Heart left ventricle (tissue), 16 donors: ENCODE data around the gene RNF20. TPM values are rescaled to one million over a fixed set of nuclear protein-coding genes. Genes with fewer than 3 reads are reported as not detected.

Experiments used
- ATAC-seq, 4 donors: fragments of 200-7000 bp; cut with Tn5 transposase; one replicate each; pipeline ENCODE4 v1.9.1; 2020 to 2022; ENCODE audit warnings: moderate library complexity in 4 of 4, mild to moderate bottlenecking in 3 of 4, moderate number of reproducible peaks in 1 of 4
- DNase-seq, 5 donors: peaks; one replicate each; pipeline ENCODE4 v3.0.0-alpha.2; 2020
- H3K27ac ChIP-seq, 12 donors: fragments of 200-600 bp; sonication (generic) in 4 of 12; one replicate each; pipeline versions ENCODE4 v1.5.0 to v1.8.0; 2016 to 2022; ENCODE audit warnings: mild to moderate bottlenecking in 2 of 12
- H3K27me3 ChIP-seq, 9 donors: fragments of 200-600 bp; sonication (generic) in 2 of 9; one replicate each; pipeline versions ENCODE4 v1.5.1 to v1.8.0; 2016 to 2022; ENCODE audit warnings: mild to moderate bottlenecking in 3 of 9
- H3K36me3 ChIP-seq, 9 donors: fragments of 200-600 bp; sonication (generic) in 2 of 9; one replicate each; pipeline versions ENCODE4 v1.5.0 to v1.8.0; 2018 to 2022; ENCODE audit warnings: mild to moderate bottlenecking in 2 of 9
- H3K4me1 ChIP-seq, 12 donors: fragments of 200-600 bp; sonication (generic) in 4 of 12; one replicate each; pipeline versions ENCODE4 v1.5.0 to v1.8.0; 2016 to 2022; ENCODE audit warnings: mild to moderate bottlenecking in 3 of 12
- H3K4me3 ChIP-seq, 12 donors: fragments of 200-600 bp; sonication (generic) in 4 of 12; one replicate each; pipeline versions ENCODE4 v1.5.0 to v1.8.0; 2017 to 2022; ENCODE audit warnings: mild to moderate bottlenecking in 9 of 12, moderate library complexity in 4 of 12
- H3K9me3 ChIP-seq, 12 donors: fragments of 200-600 bp; sonication (generic) in 4 of 12; one replicate each; pipeline versions ENCODE4 v1.5.0 to v1.8.0; 2016 to 2022; ENCODE audit warnings: mild to moderate bottlenecking in 1 of 12
- POLR2A ChIP-seq, 2 donors: fragments of 450-650 bp; IDR thresholded peaks; one replicate each; pipeline ENCODE4 v1.6.1; 2017; ENCODE audit warnings: antibody characterized with exemption in 2 of 2, mild to moderate bottlenecking in 2 of 2, moderate library complexity in 2 of 2
- WGBS, 4 donors: extraction: QIAGEN DNeasy Blood & Tissue Kit in 2 of 4; methylation state at CpG; one replicate each; pipeline versions ENCODE4 v1.1.5 to v1.1.7; 2013 to 2018; 5-methylcytosine and 5-hydroxymethylcytosine counted together
- intact Hi-C, 10 donors: fragments of 100-400 bp; cut with DNase I; formaldehyde crosslinking; loops; one replicate each; pipeline versions ENCODE4 v1.11.1 to v1.14.2; 2022
- polyA plus RNA-seq, 2 donors: library from polyadenylated mRNA; stranded (reverse); fragments of 200-250 nt; gene quantifications; one replicate each; pipeline ENCODE4 v1.2.3, GENCODE V29; 2013
- total RNA-seq, 9 donors: library from RNA; depleted of rRNA in 2 of 9; stranded (reverse); fragments of >200 nt in 2 of 9; fragmentation: NEBNext Ultra II Directional in 3 of 9; extraction: Animal tissue kit (Norgen Biotek cat#: 25700) in 3 of 9; gene quantifications; one replicate each; pipeline versions ENCODE4 v1.1.0 to v1.2.4, GENCODE V29; 2016 to 2023
- TF ChIP-seq, protein P1 (sequence below), 12 donors: fragments of 200-600 bp; sonication (generic) in 4 of 12; IDR thresholded peaks; one replicate each; pipeline versions ENCODE4 v1.5.0 to v1.8.0; 2018 to 2022; ENCODE audit warnings: antibody characterized with exemption in 12 of 12, mild to moderate bottlenecking in 5 of 12
- donor health status: ischemic (EF 13 %, LVEDD 7.1; RV severe dilation, severe dysfunction).
- donor health status: healthy with polysubstance abuse.
- donor health status: DM: no; HTN: yes; CAD: no.
- donor health status: DM: no; HTN: no; CAD: no.
- donor health status: ischemic (EF 25% LVEDD 6.9; RV normal size, moderate dysfunction).
- donor health status: ischemic (EF 25% LVEDD 5.7; RV mildly dilated, moderate dysfunction).
- donor health status: healthy.
- donor health status: DM: yes; HTN: yes; CAD: no.
- donor health status: ischemic (EF 35%, LVEDD 5.7; RV mildly dilated, moderate dysfunction).
- donor health status: nonischemic (EF 11% LVEDD 7.7; RV severe dilation, severe dysfunction).
- donor health status: DM: yes; HTN: yes; CAD: no.
- donor health status: PGD.
- donor health status: ischemic (EF 29% LVEDD 5.4; RV normal size, mild dysfunction).
- donor health status: nonischemic (EF 23%, LVEDD 6.1; RV moderate dilation, normal function).

Gene RNF20
- total and polyA plus RNA-seq, 11 donors, result 14.1 to 63.7 (median 45.4) TPM

DNA sequence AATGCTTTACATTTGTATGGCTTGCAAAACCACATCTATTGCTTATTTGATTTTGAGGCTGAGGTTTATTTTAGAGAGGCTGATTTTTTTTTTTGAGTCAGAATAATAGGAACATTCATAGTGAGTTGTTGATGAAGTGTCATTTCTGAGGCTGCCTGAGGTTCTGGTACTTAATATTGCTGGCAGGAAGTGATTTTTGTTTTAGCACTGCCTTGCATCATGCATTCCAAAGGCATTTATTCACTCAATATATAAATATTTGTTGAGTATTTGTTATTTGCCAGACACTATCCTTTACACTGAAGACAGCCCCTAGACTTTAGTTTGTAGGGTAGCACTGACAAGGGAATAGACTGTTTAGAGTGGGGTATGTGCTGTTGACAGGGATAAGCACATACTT lies 2.7 kb downstream of the RNF20 start:
- Histone ChIP-seq H3K4me1 (peaks cover 0 to 37% (median 25%) of the 10 kb centered on the region in 12 donors), H3K27me3 (no peaks in the 10 kb centered on the region), H3K36me3 (peaks cover 0 to 63% (median 58%) of the 10 kb centered on the region in 9 donors), H3K4me3 (no peak overlapping the region), H3K27ac (no peak overlapping the region), H3K9me3 (no peaks in the 10 kb centered on the region)
- DNase-seq, result no peak
- TF ChIP-seq, protein P1, sequence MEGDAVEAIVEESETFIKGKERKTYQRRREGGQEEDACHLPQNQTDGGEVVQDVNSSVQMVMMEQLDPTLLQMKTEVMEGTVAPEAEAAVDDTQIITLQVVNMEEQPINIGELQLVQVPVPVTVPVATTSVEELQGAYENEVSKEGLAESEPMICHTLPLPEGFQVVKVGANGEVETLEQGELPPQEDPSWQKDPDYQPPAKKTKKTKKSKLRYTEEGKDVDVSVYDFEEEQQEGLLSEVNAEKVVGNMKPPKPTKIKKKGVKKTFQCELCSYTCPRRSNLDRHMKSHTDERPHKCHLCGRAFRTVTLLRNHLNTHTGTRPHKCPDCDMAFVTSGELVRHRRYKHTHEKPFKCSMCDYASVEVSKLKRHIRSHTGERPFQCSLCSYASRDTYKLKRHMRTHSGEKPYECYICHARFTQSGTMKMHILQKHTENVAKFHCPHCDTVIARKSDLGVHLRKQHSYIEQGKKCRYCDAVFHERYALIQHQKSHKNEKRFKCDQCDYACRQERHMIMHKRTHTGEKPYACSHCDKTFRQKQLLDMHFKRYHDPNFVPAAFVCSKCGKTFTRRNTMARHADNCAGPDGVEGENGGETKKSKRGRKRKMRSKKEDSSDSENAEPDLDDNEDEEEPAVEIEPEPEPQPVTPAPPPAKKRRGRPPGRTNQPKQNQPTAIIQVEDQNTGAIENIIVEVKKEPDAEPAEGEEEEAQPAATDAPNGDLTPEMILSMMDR (IDR thresholded peaks at IDR 0.05), result no peak
- intact Hi-C loops, result loop anchor here in 1 of 10 donors (5.0 kb wide), 1 partner anchor 139 kb away; the partner anchor contains the start of genes MRPL50 and ZNF189
- ATAC-seq, result no peak

- DNase-seq (no peak), ATAC-seq (no peak)
- intact Hi-C loops, result loop anchor here in 1 of 10 donors (5.0 kb wide), 1 partner anchor 140 kb away; the partner anchor contains the start of genes MRPL50 and ZNF189
- no peaks in the 10 kb centered on the region for H3K9me3 ChIP-seq
- peaks cover 0 to 37% (median 25%) of the 10 kb centered on the region in 12 donors for H3K4me1 ChIP-seq
- 81 to 88% (median 86%) methylated on average over 2 of the region's 2 CpGs for WGBS, 4 donors
- H3K27me3 ChIP-seq, result no peaks in the 10 kb centered on the region
- peaks cover 0 to 69% (median 64%) of the 10 kb centered on the region in 9 donors for H3K36me3 ChIP-seq
- no peak for TF ChIP-seq POLR2A (IDR thresholded peaks at IDR 0.05)
- TF ChIP-seq, protein P1 (IDR thresholded peaks at IDR 0.05), result no peak
- no peak overlapping the region for H3K4me3 ChIP-seq
- no peak overlapping the region for H3K27ac ChIP-seq
Observed at GRCh38 chr9:101536938-101537337, 3.3 kb downstream of the RNF20 start.

DNA sequence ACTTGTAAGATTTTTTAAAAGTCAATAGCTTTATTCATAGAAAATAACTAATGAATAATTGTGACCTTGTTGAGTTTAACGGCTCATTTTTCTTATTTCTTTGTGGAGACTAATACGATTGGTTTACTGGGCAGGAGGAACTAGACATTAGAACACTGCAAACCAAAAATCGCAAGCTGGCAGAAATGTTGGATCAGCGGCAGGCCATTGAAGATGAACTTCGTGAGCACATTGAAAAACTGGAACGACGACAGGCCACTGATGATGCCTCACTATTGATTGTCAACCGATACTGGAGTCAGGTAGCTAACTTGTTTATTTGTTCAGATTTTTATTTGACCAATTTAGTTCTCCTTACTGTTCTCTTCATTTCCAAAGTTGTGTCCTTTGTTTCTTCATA lies 6.4 kb downstream of the RNF20 start:
- H3K27me3 ChIP-seq, result no peaks in the 10 kb centered on the region
- no peak for TF ChIP-seq POLR2A (IDR thresholded peaks at IDR 0.05)
- TF ChIP-seq, protein P1 (IDR thresholded peaks at IDR 0.05), result no peak
- intact Hi-C loops, result no loop called here
- peaks cover 0 to 100% (median 88%) of the 10 kb centered on the region in 9 donors for H3K36me3 ChIP-seq
- ATAC-seq (no peak), DNase-seq (no peak)
- H3K4me1 ChIP-seq, result peaks cover 0 to 27% (median 13%) of the 10 kb centered on the region in 12 donors
- H3K27ac ChIP-seq, result no peak overlapping the region
- H3K4me3 ChIP-seq, result no peak overlapping the region
- no peaks in the 10 kb centered on the region for H3K9me3 ChIP-seq
- 94 to 96% (median 95%) methylated on average over 8 of the region's 8 CpGs for whole genome bisulfite sequencing, 4 donors

DNA sequence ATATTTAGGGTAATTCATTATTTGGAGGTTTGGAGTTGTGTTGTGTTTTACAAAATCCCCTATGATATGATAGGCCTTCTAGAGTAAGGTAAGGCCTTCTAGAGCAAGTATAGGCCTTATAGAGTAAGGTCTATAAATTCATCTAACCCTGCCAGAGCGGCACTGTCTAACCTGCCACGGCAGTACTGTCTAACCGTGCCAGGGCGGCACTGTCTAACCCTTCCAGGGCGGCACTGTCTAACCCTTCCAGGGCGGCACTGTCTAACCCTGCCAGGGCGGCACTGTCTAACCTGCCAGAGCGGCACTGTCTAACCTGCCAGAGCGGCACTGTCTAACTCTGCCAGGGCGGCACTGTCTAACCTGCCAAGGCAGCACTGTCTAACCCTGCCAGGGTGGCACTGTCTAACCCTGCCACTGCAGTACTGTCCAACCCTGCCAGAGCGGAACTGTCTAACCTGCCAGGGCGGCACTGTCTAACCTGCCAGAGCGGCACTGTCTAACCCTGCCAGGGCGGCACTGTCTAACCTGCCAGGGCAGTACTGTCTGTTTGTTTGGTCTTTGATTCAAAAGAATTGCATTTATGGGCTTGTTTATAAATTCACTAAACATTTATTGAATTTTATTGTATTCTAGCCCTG lies 9.6 kb downstream of the RNF20 start:
- no peak overlapping the region for H3K27ac ChIP-seq
- 91 to 99% (median 98%) methylated on average over 14 of the region's 14 CpGs for WGBS, 4 donors
- no peak overlapping the region for H3K4me3 ChIP-seq
- H3K4me1 ChIP-seq, result peaks cover 0 to 5% (median 0%) of the 10 kb centered on the region in 12 donors
- no peak for ATAC-seq
- peaks cover 0 to 100% (median 91%) of the 10 kb centered on the region in 9 donors for H3K36me3 ChIP-seq
- no peaks in the 10 kb centered on the region for H3K27me3 ChIP-seq
- no peak for DNase-seq
- TF ChIP-seq, protein P1 (IDR thresholded peaks at IDR 0.05), result no peak
- no peaks in the 10 kb centered on the region for H3K9me3 ChIP-seq
- intact Hi-C loops, result no loop called here
